ENCODE measurements around the gene DRG1.
"Not testable (repeated sequence)": the region's sequence is repeated elsewhere in the genome, so short reads cannot be mapped to it uniquely, and the experiment has no call there.

DRG1 gene

DNA sequence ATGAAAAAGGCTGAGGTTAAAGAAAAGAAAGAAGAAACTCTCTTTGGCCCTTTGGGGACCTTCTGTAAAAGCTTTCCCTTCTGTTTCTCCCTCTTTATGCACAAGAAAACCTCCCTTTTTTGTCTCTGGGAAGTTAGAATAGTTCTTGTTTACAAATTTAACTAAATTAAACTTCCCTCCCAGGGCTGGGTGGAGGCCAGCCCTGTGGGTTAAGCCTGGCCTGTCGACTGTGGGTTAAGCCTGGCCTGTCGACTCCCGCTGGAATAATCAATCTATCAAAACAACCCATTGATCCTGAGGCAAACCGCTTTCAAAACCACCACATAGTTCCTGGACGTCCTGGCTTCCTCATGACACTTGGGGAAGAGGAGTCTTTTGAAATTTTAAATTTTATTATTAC is 1.2 kb upstream of the DRG1 start:
- no peak for TF ChIP-seq JUND (IDR thresholded peaks at IDR 0.05; ENCODE audit: low read depth)
- no peak for DNase-seq (ENCODE audit: low read depth in 1 of 2, low spot score in 1 of 2)
- in situ Hi-C loops (cut with HindIII; ENCODE audit: low pct_unique_long_range_greater_than_20kb, low sequenced_read_pairs): no loop called here

GRCh38 chr22:31400023-31400397 is 606 bp downstream of the DRG1 start:
- no peak for TF ChIP-seq JUND (IDR thresholded peaks at IDR 0.05; ENCODE audit: low read depth)
- in situ Hi-C loops (cut with HindIII; ENCODE audit: low pct_unique_long_range_greater_than_20kb, low sequenced_read_pairs): no loop called here
- DNase-seq (ENCODE audit: low read depth in 1 of 2, low spot score in 1 of 2): no peak

DNA sequence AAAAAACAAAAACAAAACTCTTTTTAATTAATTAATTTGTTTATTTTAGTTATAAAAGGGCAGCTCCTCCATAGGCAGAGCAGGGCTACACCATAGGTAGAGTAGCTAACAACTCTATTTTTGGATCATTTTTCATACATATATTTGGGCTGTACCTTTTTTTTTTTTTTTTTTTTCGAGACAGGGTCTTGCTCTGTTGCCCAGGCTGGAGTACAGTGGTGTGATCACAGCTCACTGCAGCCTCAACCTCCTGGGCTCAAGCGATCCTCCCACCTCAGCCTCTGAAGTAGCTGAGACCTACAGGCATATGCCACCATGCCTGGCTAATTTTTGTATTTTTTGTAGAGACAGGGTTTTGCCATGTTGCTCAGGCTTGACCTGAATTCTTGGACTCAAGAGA is 2.9 kb downstream of the DRG1 start:
- DNase-seq (ENCODE audit: low read depth in 1 of 2, low spot score in 1 of 2); in situ Hi-C loops (cut with HindIII; ENCODE audit: low pct_unique_long_range_greater_than_20kb, low sequenced_read_pairs): not testable (repeated sequence)

GRCh38 chr22:31425331-31426050 is 26.1 kb downstream of the DRG1 start:
- no peak for TF ChIP-seq JUND (IDR thresholded peaks at IDR 0.05; ENCODE audit: low read depth)
- in situ Hi-C loops (cut with HindIII; ENCODE audit: low pct_unique_long_range_greater_than_20kb, low sequenced_read_pairs): no loop called here

GRCh38 chr22:31431950-31432349 is 32.5 kb downstream of the DRG1 start:
- DNase-seq (ENCODE audit: low read depth in 1 of 2, low spot score in 1 of 2): no peak
- in situ Hi-C loops (cut with HindIII; ENCODE audit: low pct_unique_long_range_greater_than_20kb, low sequenced_read_pairs): no loop called here
- TF ChIP-seq JUND (IDR thresholded peaks at IDR 0.05; ENCODE audit: low read depth): no peak

More at GRCh38 chr22:31425331-31426050, 26.1 kb downstream of the DRG1 start:
- no peak for DNase-seq (ENCODE audit: low read depth in 1 of 2, low spot score in 1 of 2)

GRCh38 chr22:31436132-31436531 is 36.7 kb downstream of the DRG1 start:
- in situ Hi-C loops (cut with HindIII; ENCODE audit: low pct_unique_long_range_greater_than_20kb, low sequenced_read_pairs): no loop called here
- TF ChIP-seq JUND (IDR thresholded peaks at IDR 0.05; ENCODE audit: low read depth): no peak
- DNase-seq (ENCODE audit: low read depth in 1 of 2, low spot score in 1 of 2): no peak

GRCh38 chr22:31439808-31440207 is 40.4 kb downstream of the DRG1 start:
- DNase-seq (ENCODE audit: low read depth in 1 of 2, low spot score in 1 of 2): no peak
- in situ Hi-C loops (cut with HindIII; ENCODE audit: low pct_unique_long_range_greater_than_20kb, low sequenced_read_pairs): no loop called here
- no peak for TF ChIP-seq JUND (IDR thresholded peaks at IDR 0.05; ENCODE audit: low read depth)

DNA sequence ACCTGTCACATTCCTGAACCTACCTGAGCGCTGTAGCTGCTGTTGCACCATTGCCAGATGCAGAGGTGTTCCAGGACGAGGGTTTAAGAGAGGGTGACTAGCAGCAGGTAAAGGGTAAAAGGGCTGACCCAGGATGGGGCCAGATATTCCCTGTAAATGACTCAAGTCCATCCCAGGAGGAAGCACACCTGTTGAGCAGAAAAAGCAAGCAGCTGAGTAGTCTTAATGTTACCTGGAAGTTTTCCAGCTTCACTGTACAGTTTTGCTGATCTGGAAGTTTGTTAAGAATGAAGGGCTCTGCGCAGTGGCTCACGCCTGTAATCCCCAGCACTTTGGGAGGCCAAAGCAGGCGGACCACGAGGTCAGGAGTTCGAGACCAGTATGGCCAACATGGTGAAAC is 41.3 kb downstream of the DRG1 start:
- TF ChIP-seq JUND (IDR thresholded peaks at IDR 0.05; ENCODE audit: low read depth): no peak
- in situ Hi-C loops (cut with HindIII; ENCODE audit: low pct_unique_long_range_greater_than_20kb, low sequenced_read_pairs): no loop called here
- DNase-seq (ENCODE audit: low read depth in 1 of 2, low spot score in 1 of 2): no peak

GRCh38 chr22:31441652-31442051 is 42.2 kb downstream of the DRG1 start:
- in situ Hi-C loops (cut with HindIII; ENCODE audit: low pct_unique_long_range_greater_than_20kb, low sequenced_read_pairs): no loop called here
- DNase-seq (ENCODE audit: low read depth in 1 of 2, low spot score in 1 of 2): no peak
- no peak for TF ChIP-seq JUND (IDR thresholded peaks at IDR 0.05; ENCODE audit: low read depth)

DNA sequence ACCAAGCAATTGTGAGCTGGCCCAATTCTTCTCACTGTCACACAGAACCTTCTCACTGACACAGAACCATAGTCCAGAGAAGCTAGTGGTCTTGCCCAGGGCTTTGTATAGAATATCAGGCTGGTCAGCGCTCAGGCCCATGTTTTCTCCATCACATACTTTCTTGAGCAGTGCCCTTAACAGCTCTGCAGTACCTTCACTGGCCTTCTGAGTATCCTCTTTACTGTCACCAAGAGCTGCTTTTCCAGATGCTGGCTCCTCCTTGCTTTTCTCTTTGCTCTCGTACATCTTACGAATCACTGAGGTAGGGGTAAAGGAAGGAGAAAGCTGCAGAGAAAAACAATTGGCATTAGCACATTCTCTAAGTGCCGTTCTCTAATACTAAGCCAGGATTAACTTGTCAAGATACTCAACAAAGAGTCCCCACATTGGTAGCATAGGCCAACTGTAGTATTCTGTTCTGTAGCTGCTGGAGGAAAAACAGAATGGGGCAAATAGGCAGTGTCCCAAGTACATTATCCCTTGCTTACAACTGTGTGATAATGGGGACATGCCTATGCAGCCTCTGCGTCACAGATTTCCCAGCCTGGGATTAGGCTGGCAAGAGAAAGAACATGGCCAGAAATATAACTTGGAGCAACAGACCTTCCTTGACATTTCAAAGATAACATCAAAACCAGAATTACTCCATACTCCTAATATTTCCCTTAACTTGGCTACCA is 43.5 kb downstream of the DRG1 start:
- no peak for TF ChIP-seq JUND (IDR thresholded peaks at IDR 0.05; ENCODE audit: low read depth)
- no peak for DNase-seq (ENCODE audit: low read depth in 1 of 2, low spot score in 1 of 2)
- in situ Hi-C loops (cut with HindIII; ENCODE audit: low pct_unique_long_range_greater_than_20kb, low sequenced_read_pairs): no loop called here

GRCh38 chr22:31443516-31443915 is 44.1 kb downstream of the DRG1 start:
- no peak for TF ChIP-seq JUND (IDR thresholded peaks at IDR 0.05; ENCODE audit: low read depth)
- DNase-seq (ENCODE audit: low read depth in 1 of 2, low spot score in 1 of 2): no peak
- in situ Hi-C loops (cut with HindIII; ENCODE audit: low pct_unique_long_range_greater_than_20kb, low sequenced_read_pairs): no loop called here

GRCh38 chr22:31445642-31446041 is 46.2 kb downstream of the DRG1 start:
- DNase-seq (ENCODE audit: low read depth in 1 of 2, low spot score in 1 of 2): no peak
- in situ Hi-C loops (cut with HindIII; ENCODE audit: low pct_unique_long_range_greater_than_20kb, low sequenced_read_pairs): no loop called here
- TF ChIP-seq JUND (IDR thresholded peaks at IDR 0.05; ENCODE audit: low read depth): no peak

DNA sequence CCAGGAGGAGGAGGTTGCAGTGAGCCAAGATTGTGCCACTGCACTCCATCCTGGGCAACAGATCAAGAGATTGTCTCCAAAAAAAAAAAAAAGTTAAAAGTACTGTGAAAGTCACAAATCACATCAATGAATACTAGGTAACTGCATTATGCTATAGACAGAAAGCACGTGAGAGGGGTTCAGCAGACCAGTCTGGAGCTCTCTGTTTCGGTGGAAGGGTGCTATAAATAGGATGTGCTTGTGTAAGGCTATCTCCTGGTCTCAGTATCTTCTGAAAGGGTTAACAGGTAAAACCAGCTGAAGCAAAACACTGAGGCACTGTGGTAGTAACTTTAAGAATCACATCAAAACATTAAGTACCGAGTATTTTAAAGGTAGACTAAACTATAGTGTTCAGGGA is 46.8 kb downstream of the DRG1 start:
- in situ Hi-C loops (cut with HindIII; ENCODE audit: low pct_unique_long_range_greater_than_20kb, low sequenced_read_pairs): no loop called here
- DNase-seq (ENCODE audit: low read depth in 1 of 2, low spot score in 1 of 2): no peak
- no peak for TF ChIP-seq JUND (IDR thresholded peaks at IDR 0.05; ENCODE audit: low read depth)
